ENCODE measurements around the gene FAM236D.
"Not testable (repeated sequence)": the region's sequence is repeated elsewhere in the genome, so short reads cannot be mapped to it uniquely, and the experiment has no call there.

Gene FAM236D

GRCh38 chrX:72808110-72808509 lies at the start of gene FAM236D:
Gene FAM236D (minus strand): TSS chrX:72808210. CDS start chrX:72808110, 100 bp downstream.
- DNase-seq (ENCODE audit: extremely low read depth, low read depth): not testable (repeated sequence)

GRCh38 chrX:72837532-72837931 lies 29.5 kb upstream of the FAM236D start:
- not testable (repeated sequence) for DNase-seq (ENCODE audit: extremely low read depth, low read depth)

GRCh38 chrX:72830701-72831100 lies 22.7 kb upstream of the FAM236D start:
- DNase-seq (ENCODE audit: extremely low read depth, low read depth): not testable (repeated sequence)

- DNase-seq (ENCODE audit: extremely low read depth, low read depth): not testable (repeated sequence)
Measured at GRCh38 chrX:72790390-72790789, 17.6 kb downstream of the FAM236D start.

- DNase-seq (ENCODE audit: extremely low read depth, low read depth): not testable (repeated sequence)
Measured at GRCh38 chrX:72788142-72788541, 19.9 kb downstream of the FAM236D start.

- not testable (repeated sequence) for DNase-seq (ENCODE audit: extremely low read depth, low read depth)
Measured at GRCh38 chrX:72783964-72784363, 24.0 kb downstream of the FAM236D start.

- DNase-seq (ENCODE audit: extremely low read depth, low read depth): not testable (repeated sequence)
Measured at GRCh38 chrX:72783365-72783936, 24.6 kb downstream of the FAM236D start.

GRCh38 chrX:72782560-72782959 lies 25.4 kb downstream of the FAM236D start, which contains the start of gene FAM236B:
Gene FAM236B (minus strand): TSS chrX:72782660. CDS start chrX:72782560, 100 bp downstream.
- not testable (repeated sequence) for DNase-seq (ENCODE audit: extremely low read depth, low read depth)

GRCh38 chrX:72778146-72778545 lies 29.9 kb downstream of the FAM236D start:
- not testable (repeated sequence) for DNase-seq (ENCODE audit: extremely low read depth, low read depth)

GRCh38 chrX:72777467-72777790 lies 30.6 kb downstream of the FAM236D start:
- not testable (repeated sequence) for DNase-seq (ENCODE audit: extremely low read depth, low read depth)

GRCh38 chrX:72776653-72777466 lies 31.1 kb downstream of the FAM236D start, which contains the start of gene DMRTC1B:
Gene DMRTC1B (plus strand): TSS chrX:72776890. CDS start chrX:72845136, 68,246 bp downstream.
- not testable (repeated sequence) for DNase-seq (ENCODE audit: extremely low read depth, low read depth)

- DNase-seq (ENCODE audit: extremely low read depth, low read depth): not testable (repeated sequence)
Measured at GRCh38 chrX:72760454-72760853, 47.6 kb downstream of the FAM236D start.
